Neural crest cell (in vitro differentiated cells): Measurements from ENCODE around the gene UNC79. TPM values are rescaled to one million over a fixed set of nuclear protein-coding genes. Genes with fewer than 3 reads are reported as not detected.

Experiments
- DNase-seq: peaks from one replicate; pipeline ENCODE4 v3.0.0; 2021; ENCODE audit warnings: low read depth, mixed read lengths, low spot score
- H3K27ac Mint-ChIP-seq: one replicate; pipeline ENCODE4 v1.8.0; 2021; ENCODE audit warnings: mild to moderate bottlenecking, mixed read lengths; ENCODE audit not compliant: unreplicated experiment
- H3K27me3 Mint-ChIP-seq: 2 replicates; pipeline ENCODE4 v1.8.0; 2021; ENCODE audit warnings: low read depth, mild to moderate bottlenecking, mixed read lengths
- H3K36me3 Mint-ChIP-seq: 2 replicates; pipeline ENCODE4 v1.8.0; 2021; ENCODE audit warnings: low read depth, mild to moderate bottlenecking, mixed read lengths
- H3K4me1 Mint-ChIP-seq: 2 replicates; pipeline ENCODE4 v1.8.0; 2021; ENCODE audit warnings: mixed read lengths
- H3K4me3 Mint-ChIP-seq: one replicate; pipeline ENCODE4 v1.8.0; 2021; ENCODE audit warnings: mild to moderate bottlenecking, mixed read lengths
- H3K9me3 Mint-ChIP-seq: 2 replicates; pipeline ENCODE4 v1.8.0; 2021; ENCODE audit warnings: mixed read lengths
- total RNA-seq: library from RNA; stranded (reverse); gene quantifications from 2 replicates; pipeline ENCODE4 v1.2.1, GENCODE V29; 2021
- TF ChIP-seq, protein P1 (sequence below): fragments of 200-600 bp; sonication (generic); conservative IDR thresholded peaks from 2 replicates; pipeline ENCODE4 v1.5.0; 2021; ENCODE audit warnings: antibody characterized with exemption, mild to moderate bottlenecking

The UNC79 gene
- total RNA-seq, 1 donor from 2014 or later, result 2.2 TPM

DNA sequence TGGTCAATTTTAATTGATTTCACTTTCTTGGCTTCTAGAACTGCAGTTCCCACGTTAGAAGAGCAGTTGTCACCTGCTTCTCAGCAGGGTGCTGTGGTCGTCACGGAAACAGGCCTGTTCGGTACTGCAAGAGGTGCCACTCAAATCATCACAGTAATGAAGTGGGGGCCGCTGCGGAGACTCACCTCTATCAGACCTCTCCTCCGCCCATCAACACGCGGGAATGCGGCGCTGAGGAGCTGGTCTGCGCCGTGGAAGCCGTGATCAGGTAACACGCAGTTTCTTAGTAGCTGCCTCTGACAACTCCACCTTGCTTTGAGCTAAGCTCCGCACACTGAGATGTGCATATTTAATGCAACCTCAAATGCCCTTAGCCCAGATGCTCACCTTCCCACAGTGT is 107.2 kb downstream of the UNC79 start:
- DNase-seq, result no peak
- no peak overlapping the region for H3K4me3 Mint-ChIP-seq
- H3K27ac Mint-ChIP-seq, result no peak overlapping the region
- H3K9me3 Mint-ChIP-seq, result no peaks in the 10 kb centered on the region
- H3K36me3 Mint-ChIP-seq, result no peaks in the 10 kb centered on the region
- TF ChIP-seq, protein P1, sequence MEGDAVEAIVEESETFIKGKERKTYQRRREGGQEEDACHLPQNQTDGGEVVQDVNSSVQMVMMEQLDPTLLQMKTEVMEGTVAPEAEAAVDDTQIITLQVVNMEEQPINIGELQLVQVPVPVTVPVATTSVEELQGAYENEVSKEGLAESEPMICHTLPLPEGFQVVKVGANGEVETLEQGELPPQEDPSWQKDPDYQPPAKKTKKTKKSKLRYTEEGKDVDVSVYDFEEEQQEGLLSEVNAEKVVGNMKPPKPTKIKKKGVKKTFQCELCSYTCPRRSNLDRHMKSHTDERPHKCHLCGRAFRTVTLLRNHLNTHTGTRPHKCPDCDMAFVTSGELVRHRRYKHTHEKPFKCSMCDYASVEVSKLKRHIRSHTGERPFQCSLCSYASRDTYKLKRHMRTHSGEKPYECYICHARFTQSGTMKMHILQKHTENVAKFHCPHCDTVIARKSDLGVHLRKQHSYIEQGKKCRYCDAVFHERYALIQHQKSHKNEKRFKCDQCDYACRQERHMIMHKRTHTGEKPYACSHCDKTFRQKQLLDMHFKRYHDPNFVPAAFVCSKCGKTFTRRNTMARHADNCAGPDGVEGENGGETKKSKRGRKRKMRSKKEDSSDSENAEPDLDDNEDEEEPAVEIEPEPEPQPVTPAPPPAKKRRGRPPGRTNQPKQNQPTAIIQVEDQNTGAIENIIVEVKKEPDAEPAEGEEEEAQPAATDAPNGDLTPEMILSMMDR, result no peak
- H3K27me3 Mint-ChIP-seq, result no peaks in the 10 kb centered on the region
- no peaks in the 10 kb centered on the region for H3K4me1 Mint-ChIP-seq

DNA sequence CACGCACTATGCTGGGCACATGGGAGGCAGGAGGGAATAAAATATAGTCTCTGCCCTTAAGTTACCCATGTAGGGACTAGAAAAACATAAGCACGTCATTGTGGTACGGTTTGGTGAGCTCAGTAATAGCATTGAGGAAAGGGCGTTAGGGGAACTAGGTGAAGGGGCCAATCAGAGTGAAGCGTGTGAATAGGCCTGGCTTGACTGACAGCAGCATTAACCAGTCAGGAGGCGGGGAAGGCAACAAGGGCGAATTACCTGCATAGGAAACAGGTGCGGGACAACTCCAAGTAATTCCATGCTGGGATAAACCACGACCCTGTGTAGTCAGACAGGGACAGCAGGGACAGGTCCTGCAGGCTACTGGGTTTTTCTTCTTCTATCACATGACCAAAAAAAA is 107.7 kb downstream of the UNC79 start:
- TF ChIP-seq, protein P1, result no peak
- no peak overlapping the region for H3K27ac Mint-ChIP-seq
- no peaks in the 10 kb centered on the region for H3K9me3 Mint-ChIP-seq
- no peaks in the 10 kb centered on the region for H3K36me3 Mint-ChIP-seq
- H3K27me3 Mint-ChIP-seq, result no peaks in the 10 kb centered on the region
- no peaks in the 10 kb centered on the region for H3K4me1 Mint-ChIP-seq
- no peak overlapping the region for H3K4me3 Mint-ChIP-seq
- DNase-seq, result no peak

DNA sequence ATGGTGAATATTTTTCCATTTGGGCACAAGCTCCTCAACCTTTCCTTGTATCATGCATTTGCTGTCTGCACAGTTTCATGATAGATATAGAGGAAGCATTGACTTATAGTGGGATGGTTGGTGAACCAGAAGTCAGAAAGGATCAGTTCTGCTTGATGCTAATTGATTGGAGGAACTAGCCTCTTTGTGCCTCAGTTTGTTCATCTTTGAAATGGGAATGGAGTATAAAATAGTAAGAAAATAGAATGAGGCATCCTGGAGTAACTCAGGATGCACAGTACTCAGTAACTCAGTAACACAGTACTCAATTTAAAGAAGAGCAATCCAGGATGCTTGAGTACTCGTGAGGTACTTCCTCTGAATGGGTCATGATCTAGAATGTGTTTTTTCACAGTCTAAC is 109.5 kb downstream of the UNC79 start:
- Mint-ChIP-seq H3K27me3 (no peaks in the 10 kb centered on the region), H3K9me3 (no peaks in the 10 kb centered on the region), H3K36me3 (no peaks in the 10 kb centered on the region), H3K4me3 (no peak overlapping the region), H3K27ac (no peak overlapping the region), H3K4me1 (no peaks in the 10 kb centered on the region)
- no peak for DNase-seq
- TF ChIP-seq, protein P1, result no peak

DNA sequence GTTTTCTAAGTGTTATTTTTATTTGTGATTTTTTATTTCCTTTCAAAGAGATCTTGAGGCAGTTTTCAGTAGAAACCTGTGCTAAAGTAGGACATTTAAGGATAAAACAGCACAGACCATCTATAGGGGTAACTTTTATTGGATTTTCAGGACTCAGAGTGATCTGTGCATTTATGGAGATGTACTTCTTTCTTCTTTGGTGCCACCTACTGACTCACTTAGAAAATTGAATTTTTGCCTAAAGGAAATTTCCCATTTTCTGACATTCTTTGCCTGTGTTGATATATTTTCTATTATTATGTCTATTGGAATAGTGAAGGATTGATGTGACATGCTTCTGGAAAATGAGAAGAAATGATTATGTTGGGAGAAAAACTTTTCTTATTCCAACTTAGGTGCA is 113.0 kb downstream of the UNC79 start:
- H3K4me1 Mint-ChIP-seq, result no peaks in the 10 kb centered on the region
- TF ChIP-seq, protein P1, result peak; percentile 66
- H3K27ac Mint-ChIP-seq, result no peak overlapping the region

DNA sequence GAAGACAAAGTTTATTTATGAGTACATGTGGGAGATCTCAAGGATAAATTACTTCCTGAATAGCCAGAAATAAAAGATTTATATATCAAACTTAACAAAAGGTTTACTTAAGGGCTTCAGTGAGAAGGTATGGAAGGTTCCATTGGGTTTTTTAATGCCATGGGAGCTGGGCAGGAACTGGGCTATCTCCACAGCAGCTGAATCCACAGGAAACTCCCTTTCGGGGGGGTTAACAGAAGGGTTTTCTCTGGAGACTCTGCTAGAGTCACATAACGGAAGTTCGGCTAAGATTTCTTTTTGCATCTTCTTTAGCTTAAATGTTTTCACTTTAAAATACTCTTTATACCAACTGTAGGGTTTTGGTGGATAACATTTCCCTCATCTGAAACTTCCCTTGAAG is 113.5 kb downstream of the UNC79 start:
- TF ChIP-seq, protein P1, result no peak
- Mint-ChIP-seq H3K36me3 (no peaks in the 10 kb centered on the region), H3K9me3 (no peaks in the 10 kb centered on the region), H3K27me3 (peaks cover 5% of the 10 kb centered on the region), H3K4me3 (no peak overlapping the region), H3K27ac (no peak overlapping the region), H3K4me1 (no peaks in the 10 kb centered on the region)
- DNase-seq, result no peak

More for the DNA sequence above, 113.0 kb downstream of the UNC79 start:
- no peak for DNase-seq
- Mint-ChIP-seq H3K36me3 (no peaks in the 10 kb centered on the region), H3K4me3 (no peak overlapping the region), H3K9me3 (no peaks in the 10 kb centered on the region), H3K27me3 (peaks cover 5% of the 10 kb centered on the region)

DNA sequence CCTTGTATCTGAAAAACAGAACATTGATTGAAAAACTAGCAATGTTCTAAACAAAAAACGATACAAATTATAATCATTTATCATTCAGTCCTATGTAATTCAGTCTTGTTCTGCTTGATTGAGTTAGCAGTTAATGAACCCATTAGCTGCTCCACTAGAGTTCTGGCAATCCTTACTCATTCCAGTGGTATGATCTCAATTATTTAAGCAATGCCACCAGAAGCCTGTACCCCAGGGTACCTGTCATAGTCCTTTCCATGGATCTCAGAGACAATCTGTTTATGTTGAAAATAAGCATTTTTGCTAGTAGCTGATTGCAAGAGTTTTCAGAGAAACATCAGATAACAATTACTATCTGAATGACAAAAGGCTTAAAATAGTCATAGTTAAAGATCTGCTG is 115.9 kb downstream of the UNC79 start:
- no peaks in the 10 kb centered on the region for H3K9me3 Mint-ChIP-seq
- TF ChIP-seq, protein P1, result no peak
- H3K4me3 Mint-ChIP-seq, result no peak overlapping the region
- no peak for DNase-seq
- H3K27me3 Mint-ChIP-seq, result peaks cover 5% of the 10 kb centered on the region
- H3K4me1 Mint-ChIP-seq, result no peaks in the 10 kb centered on the region
- no peaks in the 10 kb centered on the region for H3K36me3 Mint-ChIP-seq
- no peak overlapping the region for H3K27ac Mint-ChIP-seq
